WTC11 (cell line): ENCODE data around the gene OR2K2. TPM values are rescaled to one million over a fixed set of nuclear protein-coding genes. Genes with fewer than 3 reads are reported as not detected.

ENCODE experiments used
- ATAC-seq: fragments of 200-7000 bp; cut with Tn5 transposase; 2 replicates; pipeline ENCODE4 v1.10.0; 2021; ENCODE audit warnings: mild to moderate bottlenecking, moderate library complexity
- CTCF ChIA-PET: fragments of 300-600 bp; sonication (Branson Sonifier 250); formaldehyde crosslinking; loops from one replicate; lab custom pipeline; 2021; ENCODE audit warnings: antibody characterized with exemption; lab: Charles Lee
- POLR2A ChIA-PET: fragments of 350-600 bp; sonication (Branson Sonifier 250); formaldehyde crosslinking; loops from one replicate; lab custom pipeline; 2021; ENCODE audit warnings: antibody characterized with exemption; lab: Charles Lee
- DNase-seq: peaks from one replicate; pipeline ENCODE4 v3.0.0; 2021; ENCODE audit warnings: low spot score
- H3K27ac Mint-ChIP-seq: 2 replicates; pipeline ENCODE4 v1.8.0; 2021; ENCODE audit warnings: mixed read lengths
- H3K27me3 Mint-ChIP-seq: 2 replicates; pipeline ENCODE4 v1.8.0; 2021; ENCODE audit warnings: low read depth, mild to moderate bottlenecking, moderate library complexity, mixed read lengths
- H3K36me3 Mint-ChIP-seq: 2 replicates; pipeline ENCODE4 v1.8.0; 2021; ENCODE audit warnings: mixed read lengths
- H3K4me1 Mint-ChIP-seq: 2 replicates; pipeline ENCODE4 v1.8.0; 2022; ENCODE audit warnings: mixed read lengths
- H3K4me3 Mint-ChIP-seq: 2 replicates; pipeline ENCODE4 v1.8.0; 2021; ENCODE audit warnings: mild to moderate bottlenecking, moderate library complexity, mixed read lengths
- H3K9me3 Mint-ChIP-seq: 2 replicates; pipeline ENCODE4 v1.8.0; 2021; ENCODE audit warnings: mixed read lengths
- AFF4 ChIP-seq: sonication (generic); formaldehyde crosslinking; IDR thresholded peaks from 2 replicates; pipeline ENCODE4 v1.8.1; 2023; ENCODE audit warnings: mild to moderate bottlenecking, missing genetic modification reagents, borderline replicate concordance
- CBFB ChIP-seq: sonication (generic); formaldehyde crosslinking; IDR thresholded peaks from 2 replicates; pipeline ENCODE4 v1.8.1; 2022; ENCODE audit warnings: mild to moderate bottlenecking, low read depth, missing genetic modification reagents
- CREB1 ChIP-seq: sonication (generic); formaldehyde crosslinking; IDR thresholded peaks from 2 replicates; pipeline ENCODE4 v1.8.0; 2023; ENCODE audit warnings: mild to moderate bottlenecking, missing genetic modification reagents
- E2F5 ChIP-seq: sonication (generic); formaldehyde crosslinking; IDR thresholded peaks from 2 replicates; pipeline ENCODE4 v1.8.1; 2022; ENCODE audit warnings: mild to moderate bottlenecking, moderate library complexity, missing genetic modification reagents
- FOXK1 ChIP-seq: sonication (generic); formaldehyde crosslinking; IDR thresholded peaks from 2 replicates; pipeline ENCODE4 v1.8.0; 2022; ENCODE audit warnings: mild to moderate bottlenecking, moderate library complexity, missing genetic modification reagents
- FOXP1 ChIP-seq: sonication (generic); formaldehyde crosslinking; IDR thresholded peaks from 2 replicates; pipeline ENCODE4 v1.8.0; 2022; ENCODE audit warnings: missing genetic modification reagents, mild to moderate bottlenecking, moderate library complexity, borderline replicate concordance
- GRHL2 ChIP-seq: fragments of 250-450 bp; sonication (Bioruptor Pico); IDR thresholded peaks from 2 replicates; pipeline ENCODE4 v1.8.0; 2022; ENCODE audit warnings: mild to moderate bottlenecking, moderate library complexity; ENCODE audit not compliant: insufficient replicate concordance, severe bottlenecking
- HMGXB4 ChIP-seq: sonication (generic); formaldehyde crosslinking; IDR thresholded peaks from 2 replicates; pipeline ENCODE4 v1.8.1; 2023; ENCODE audit warnings: mild to moderate bottlenecking, moderate library complexity, missing genetic modification reagents
- KAT7 ChIP-seq: sonication (generic); formaldehyde crosslinking; IDR thresholded peaks from 2 replicates; pipeline ENCODE4 v1.8.1; 2023; ENCODE audit warnings: missing genetic modification reagents, mild to moderate bottlenecking, borderline replicate concordance
- MYBL2 ChIP-seq: sonication (generic); formaldehyde crosslinking; IDR thresholded peaks from 2 replicates; pipeline ENCODE4 v1.8.1; 2023; ENCODE audit warnings: mild to moderate bottlenecking, moderate library complexity, missing genetic modification reagents
- NR3C1 ChIP-seq: sonication (generic); formaldehyde crosslinking; conservative IDR thresholded peaks from 2 replicates; pipeline ENCODE4 v1.8.1; 2023; ENCODE audit warnings: low read depth, mild to moderate bottlenecking, missing genetic modification reagents
- RELA ChIP-seq: sonication (generic); formaldehyde crosslinking; IDR thresholded peaks from 2 replicates; pipeline ENCODE4 v1.8.1; 2022; ENCODE audit warnings: missing genetic modification reagents, mild to moderate bottlenecking, borderline replicate concordance
- RORB ChIP-seq: fragments of 250-450 bp; sonication (Bioruptor Pico); IDR thresholded peaks from 2 replicates; pipeline ENCODE4 v1.9.0; 2021; ENCODE audit warnings: mild to moderate bottlenecking
- TCF7 ChIP-seq: sonication (generic); formaldehyde crosslinking; IDR thresholded peaks from 2 replicates; pipeline ENCODE4 v1.8.0; 2022; ENCODE audit warnings: mild to moderate bottlenecking, low read depth, missing genetic modification reagents, moderate library complexity
- ZBTB43 ChIP-seq: sonication (generic); formaldehyde crosslinking; IDR thresholded peaks from 2 replicates; pipeline ENCODE4 v1.8.1; 2023; ENCODE audit warnings: mild to moderate bottlenecking, missing genetic modification reagents
- ZNF121 ChIP-seq: sonication (generic); formaldehyde crosslinking; IDR thresholded peaks from 2 replicates; pipeline ENCODE4 v1.8.0; 2023; ENCODE audit warnings: missing genetic modification reagents
- ZNF219 ChIP-seq: sonication (generic); formaldehyde crosslinking; IDR thresholded peaks from 2 replicates; pipeline ENCODE4 v1.8.0; 2023; ENCODE audit warnings: missing genetic modification reagents, mild to moderate bottlenecking, borderline replicate concordance
- total RNA-seq: library from RNA; stranded (reverse); gene quantifications from 3 replicates; pipeline ENCODE4 v1.2.3, GENCODE V29; 2021
- TF ChIP-seq, protein P1 (sequence below): sonication (generic); formaldehyde crosslinking; IDR thresholded peaks from 2 replicates; pipeline ENCODE4 v1.8.1; 2022; ENCODE audit warnings: missing genetic modification reagents, borderline replicate concordance
- TF ChIP-seq, protein P2 (sequence below): sonication (generic); formaldehyde crosslinking; IDR thresholded peaks from 2 replicates; pipeline ENCODE4 v1.8.0; 2022; ENCODE audit warnings: mild to moderate bottlenecking, missing genetic modification reagents

OR2K2 gene
- total RNA-seq, 1 experiment from 2014 or later, result not detected

- TF ChIP-seq, protein P1, sequence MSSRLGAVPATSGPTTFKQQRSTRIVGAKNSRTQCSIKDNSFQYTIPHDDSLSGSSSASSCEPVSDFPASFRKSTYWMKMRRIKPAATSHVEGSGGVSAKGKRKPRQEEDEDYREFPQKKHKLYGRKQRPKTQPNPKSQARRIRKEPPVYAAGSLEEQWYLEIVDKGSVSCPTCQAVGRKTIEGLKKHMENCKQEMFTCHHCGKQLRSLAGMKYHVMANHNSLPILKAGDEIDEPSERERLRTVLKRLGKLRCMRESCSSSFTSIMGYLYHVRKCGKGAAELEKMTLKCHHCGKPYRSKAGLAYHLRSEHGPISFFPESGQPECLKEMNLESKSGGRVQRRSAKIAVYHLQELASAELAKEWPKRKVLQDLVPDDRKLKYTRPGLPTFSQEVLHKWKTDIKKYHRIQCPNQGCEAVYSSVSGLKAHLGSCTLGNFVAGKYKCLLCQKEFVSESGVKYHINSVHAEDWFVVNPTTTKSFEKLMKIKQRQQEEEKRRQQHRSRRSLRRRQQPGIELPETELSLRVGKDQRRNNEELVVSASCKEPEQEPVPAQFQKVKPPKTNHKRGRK, result no peak
- TF ChIP-seq KAT7 (no peak), FOXK1 (CRISPR knock-in tag) (no peak), GRHL2 (CRISPR knock-in tag) (no peak), ZNF121 (CRISPR knock-in tag) (no peak), ZBTB43 (CRISPR knock-in tag) (no peak), RORB (no peak), CBFB (CRISPR knock-in tag) (no peak), AFF4 (CRISPR knock-in tag) (no peak), E2F5 (no peak), HMGXB4 (no peak), NR3C1 (CRISPR knock-in tag) (no peak), FOXP1 (CRISPR knock-in tag) (no peak), ZNF219 (no peak), TCF7 (CRISPR knock-in tag) (no peak), MYBL2 (no peak), CREB1 (CRISPR knock-in tag) (no peak), RELA (CRISPR knock-in tag) (no peak)
- TF ChIP-seq, protein P2, sequence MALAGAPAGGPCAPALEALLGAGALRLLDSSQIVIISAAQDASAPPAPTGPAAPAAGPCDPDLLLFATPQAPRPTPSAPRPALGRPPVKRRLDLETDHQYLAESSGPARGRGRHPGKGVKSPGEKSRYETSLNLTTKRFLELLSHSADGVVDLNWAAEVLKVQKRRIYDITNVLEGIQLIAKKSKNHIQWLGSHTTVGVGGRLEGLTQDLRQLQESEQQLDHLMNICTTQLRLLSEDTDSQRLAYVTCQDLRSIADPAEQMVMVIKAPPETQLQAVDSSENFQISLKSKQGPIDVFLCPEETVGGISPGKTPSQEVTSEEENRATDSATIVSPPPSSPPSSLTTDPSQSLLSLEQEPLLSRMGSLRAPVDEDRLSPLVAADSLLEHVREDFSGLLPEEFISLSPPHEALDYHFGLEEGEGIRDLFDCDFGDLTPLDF (CRISPR knock-in tag), result no peak
- TF ChIP-seq, all 79 proteins: peak for 0
- Mint-ChIP-seq H3K4me1 (no peaks in the 10 kb centered on the region), H3K9me3 (peaks cover 14% of the 10 kb centered on the region), H3K4me3 (no peak overlapping the region), H3K27me3 (no peaks in the 10 kb centered on the region; the same call in 1 of the 2 replicates), H3K27ac (no peak overlapping the region), H3K36me3 (peaks cover 4% of the 10 kb centered on the region)
- ChIA-PET POLR2A (no interaction called here), CTCF (no interaction called here)
- ATAC-seq (no peak), DNase-seq (no peak)
Measured at GRCh38 chr9:111316796-111317195, 13.2 kb downstream of the OR2K2 start.
